H9 (cell line): ENCODE data around the gene SCP2. TPM values are rescaled to one million over a fixed set of nuclear protein-coding genes. Genes with fewer than 3 reads are reported as not detected.

Source experiments
- DNase-seq: peaks from one replicate; pipeline ENCODE4 v3.0.0-alpha.2; 2017
- H2AFZ ChIP-seq: one replicate; pipeline ENCODE4 v1.6.1; 2013; ENCODE audit warnings: mild to moderate bottlenecking, low read length, control low read depth, moderate library complexity
- H2AK5ac ChIP-seq: 2 replicates; pipeline ENCODE4 v1.6.1; 2013; ENCODE audit warnings: low read length, control low read depth, mixed read lengths; ENCODE audit not compliant: insufficient read length
- H2BK120ac ChIP-seq: one replicate; pipeline ENCODE4 v1.6.1; 2013; ENCODE audit warnings: low read depth, mild to moderate bottlenecking, low read length, control low read depth, inconsistent platforms; ENCODE audit not compliant: poor library complexity, severe bottlenecking
- H2BK12ac ChIP-seq: 2 replicates; pipeline ENCODE4 v1.6.1; 2013; ENCODE audit warnings: low read length, control low read depth, mixed read lengths, low read depth; ENCODE audit not compliant: insufficient read length
- H2BK15ac ChIP-seq: 2 replicates; pipeline ENCODE4 v1.6.1; 2013; ENCODE audit warnings: low read depth, low read length, control low read depth
- H2BK20ac ChIP-seq: one replicate; pipeline ENCODE4 v1.6.1; 2013; ENCODE audit warnings: low read depth, mild to moderate bottlenecking, low read length, control low read depth, inconsistent platforms; ENCODE audit not compliant: poor library complexity, severe bottlenecking
- H2BK5ac ChIP-seq: 2 replicates; pipeline ENCODE4 v1.6.1; 2013; ENCODE audit warnings: low read length, control low read depth, mixed read lengths; ENCODE audit not compliant: insufficient read length
- H3K14ac ChIP-seq: 2 replicates; pipeline ENCODE4 v1.6.1; 2013; ENCODE audit warnings: low read length, control low read depth; ENCODE audit not compliant: insufficient read depth
- H3K18ac ChIP-seq: 2 replicates; pipeline ENCODE4 v1.6.1; 2013; ENCODE audit warnings: low read depth, mild to moderate bottlenecking, mixed read lengths, low read length, control low read depth; ENCODE audit not compliant: insufficient read length
- H3K23ac ChIP-seq: 2 replicates; pipeline ENCODE4 v1.6.1; 2013; ENCODE audit warnings: low read length, control low read depth, mixed read lengths, low read depth; ENCODE audit not compliant: insufficient read length
- H3K23me2 ChIP-seq: 2 replicates; pipeline ENCODE4 v1.6.1; 2013; ENCODE audit warnings: low read depth, mild to moderate bottlenecking, mixed read lengths, low read length, control low read depth; ENCODE audit not compliant: insufficient read length, poor library complexity, severe bottlenecking
- H3K27ac ChIP-seq: 2 replicates; pipeline ENCODE4 v1.5.1; 2013; ENCODE audit warnings: low read length, control low read depth, mixed read lengths, low read depth; ENCODE audit not compliant: insufficient read length
- H3K27me3 ChIP-seq: 2 replicates; pipeline ENCODE4 v1.6.1; 2013; ENCODE audit warnings: low read length, control low read depth, inconsistent platforms; ENCODE audit not compliant: insufficient read depth
- H3K4ac ChIP-seq: 2 replicates; pipeline ENCODE4 v1.6.1; 2013; ENCODE audit warnings: low read depth, mild to moderate bottlenecking, control low read depth, inconsistent platforms, low read length, moderate library complexity
- H3K4me1 ChIP-seq: 2 replicates; pipeline ENCODE4 v1.6.1; 2013; ENCODE audit warnings: low read length, control low read depth, inconsistent platforms; ENCODE audit not compliant: insufficient read depth
- H3K4me2 ChIP-seq: 2 replicates; pipeline ENCODE4 v1.6.1; 2013; ENCODE audit warnings: low read length, control low read depth, mixed read lengths; ENCODE audit not compliant: insufficient read length, insufficient read depth
- H3K56ac ChIP-seq: 2 replicates; pipeline ENCODE4 v1.6.1; 2013; ENCODE audit warnings: low read depth, mild to moderate bottlenecking, mixed read lengths, low read length, control low read depth; ENCODE audit not compliant: insufficient read length
- H3K79me1 ChIP-seq: 2 replicates; pipeline ENCODE4 v1.6.1; 2013; ENCODE audit warnings: low read depth, mild to moderate bottlenecking, moderate library complexity, low read length, control low read depth, inconsistent platforms; ENCODE audit not compliant: insufficient read depth, poor library complexity, severe bottlenecking
- H3K79me2 ChIP-seq: 2 replicates; pipeline ENCODE4 v1.6.1; 2013; ENCODE audit warnings: low read length, control low read depth, inconsistent platforms; ENCODE audit not compliant: insufficient read depth
- H3K9ac ChIP-seq: 2 replicates; pipeline ENCODE4 v1.6.1; 2013; ENCODE audit warnings: low read length, control low read depth, mixed read lengths; ENCODE audit not compliant: insufficient read length; ENCODE audit errors: extremely low read depth
- H3K9me3 ChIP-seq: one replicate; pipeline ENCODE4 v1.6.1; 2013; ENCODE audit warnings: low read depth, low read length, inconsistent platforms; ENCODE audit not compliant: control insufficient read depth
- H3T11ph ChIP-seq: one replicate; pipeline ENCODE4 v1.6.1; 2013; ENCODE audit warnings: mild to moderate bottlenecking, low read length, control low read depth, inconsistent platforms
- H4K20me1 ChIP-seq: one replicate; pipeline ENCODE4 v1.6.1; 2013; ENCODE audit not compliant: control insufficient read depth, insufficient read length, insufficient read depth
- H4K5ac ChIP-seq: 2 replicates; pipeline ENCODE4 v1.6.1; 2013; ENCODE audit warnings: low read depth, mild to moderate bottlenecking, mixed read lengths, low read length, control low read depth; ENCODE audit not compliant: insufficient read length
- H4K8ac ChIP-seq: replicated peaks from 2 replicates; pipeline ENCODE4 v1.6.1; 2013; ENCODE audit warnings: low read length, control low read depth, mixed read lengths, low read depth; ENCODE audit not compliant: insufficient read length
- H4K91ac ChIP-seq: 2 replicates; pipeline ENCODE4 v1.6.1; 2013; ENCODE audit warnings: low read depth, mild to moderate bottlenecking, moderate library complexity, mixed read lengths, low read length, control low read depth; ENCODE audit not compliant: insufficient read length
- H3K27ac Mint-ChIP-seq, 3 experiments: 2 replicates in 2 of 3; 3 replicates in 1 of 3; pipeline ENCODE4 v1.8.0; 2020 to 2021; ENCODE audit warnings: mixed read lengths in 3 of 3, mild to moderate bottlenecking in 1 of 3, moderate library complexity in 1 of 3
- H3K27me3 Mint-ChIP-seq: 2 replicates; pipeline ENCODE4 v1.8.0; 2021; ENCODE audit warnings: low read depth, mild to moderate bottlenecking, moderate library complexity, mixed read lengths
- H3K36me3 Mint-ChIP-seq, 3 experiments: 2 replicates in 2 of 3; 3 replicates in 1 of 3; pipeline ENCODE4 v1.8.0; 2020 to 2021; ENCODE audit warnings: low read depth in 3 of 3, mixed read lengths in 3 of 3; ENCODE audit not compliant: insufficient read depth in 1 of 3
- H3K4me1 Mint-ChIP-seq, 2 experiments: 2 replicates each; pipeline ENCODE4 v1.8.0; 2020; ENCODE audit warnings: mixed read lengths in 2 of 2
- H3K4me3 Mint-ChIP-seq, 2 experiments: 2 replicates in 1 of 2; 3 replicates in 1 of 2; pipeline ENCODE4 v1.8.0; 2020 to 2021; ENCODE audit warnings: mild to moderate bottlenecking in 2 of 2, mixed read lengths in 2 of 2, moderate library complexity in 1 of 2
- H3K9me3 Mint-ChIP-seq, 2 experiments: 2 replicates in 1 of 2; 3 replicates in 1 of 2; pipeline ENCODE4 v1.8.0; 2020; ENCODE audit warnings: mild to moderate bottlenecking in 2 of 2, mixed read lengths in 2 of 2, moderate library complexity in 1 of 2
- CTCF ChIP-seq: fragments of 200-600 bp; sonication (generic); conservative IDR thresholded peaks from 3 replicates; pipeline ENCODE4 v1.8.0; 2021; ENCODE audit warnings: antibody characterized with exemption, mild to moderate bottlenecking
- WGBS: extraction: QIAGEN DNeasy Blood & Tissue Kit; methylation state at CpG from one replicate; pipeline ENCODE4 v1.1.7; 2013; ENCODE audit warnings: missing lambda C conversion rate, low lambda C conversion rate, mixed read lengths; ENCODE audit not compliant: insufficient read length; ENCODE audit errors: extremely low coverage; 5-methylcytosine and 5-hydroxymethylcytosine counted together
- total RNA-seq: library from RNA; stranded (reverse); gene quantifications from 2 replicates; pipeline ENCODE4 v1.2.1, GENCODE V29; 2021

The SCP2 gene
- total RNA-seq, 1 experiment from 2014 or later, result 48.8 TPM

GRCh38 chr1:53026254-53026653 is 99.2 kb downstream of the SCP2 start:
- Histone ChIP-seq H3K23me2 (no peaks in the 10 kb centered on the region), H3K4ac (no peak overlapping the region), H3K14ac (no peak overlapping the region), H2AFZ (no peak overlapping the region), H4K8ac (no peak overlapping the region), H4K91ac (no peak overlapping the region), H3K27ac (no peak overlapping the region), H4K5ac (no peak overlapping the region), H2BK15ac (no peak overlapping the region), H3K9ac (no peak overlapping the region), H2BK20ac (no peak overlapping the region), H4K20me1 (no peaks in the 10 kb centered on the region), H3K4me1 (no peaks in the 10 kb centered on the region), H3K23ac (no peak overlapping the region), H2AK5ac (no peak overlapping the region), H2BK120ac (no peak overlapping the region), H2BK5ac (no peak overlapping the region), H3K4me2 (no peak overlapping the region), H2BK12ac (no peak overlapping the region), H3K27me3 (no peaks in the 10 kb centered on the region), H3K18ac (no peak overlapping the region), H3K56ac (no peak overlapping the region), H3K79me1 (no peaks in the 10 kb centered on the region), H3K79me2 (no peaks in the 10 kb centered on the region), H3T11ph (no peak overlapping the region), H3K9me3 (no peaks in the 10 kb centered on the region)
- Mint-ChIP-seq H3K27me3 (no peaks in the 10 kb centered on the region), H3K27ac (no peak overlapping the region), H3K36me3 (peaks cover 0 to 6% (median 0%) of the 10 kb centered on the region in 3 experiments; a peak in 2 of 7 replicates), H3K4me3 (no peak overlapping the region), H3K4me1 (no peaks in the 10 kb centered on the region), H3K9me3 (no peaks in the 10 kb centered on the region)
- WGBS, result no CpG with 5 or more reads among the region's 2 CpGs
- TF ChIP-seq CTCF, result no peak
- DNase-seq, result no peak
